ENCODE measurements around the gene TYW1. TPM values are rescaled to one million over a fixed set of nuclear protein-coding genes. Genes with fewer than 3 reads are reported as not detected.
A peak's percentile ranks its signal among the peaks of the same experiment; 100 is the strongest.
"Not testable (repeated sequence)": the region's sequence is repeated elsewhere in the genome, so short reads cannot be mapped to it uniquely, and the experiment has no call there.

The TYW1 gene
- total and polyA plus RNA-seq, 2 of the 4 experiments (the other 2 are of a cell fraction) = 10.7 to 23.7 TPM

- WGBS, 2 experiments (ENCODE audit: extremely low coverage in 2 of 2, insufficient read length in 1 of 2) = no CpG with 5 or more reads among the region's 5 CpGs
- H3K4me3 ChIP-seq (ENCODE audit: insufficient read depth, low read depth, low read length); DNase-seq; H2AFZ ChIP-seq (replicated peaks; ENCODE audit: low read length, poor library complexity); H3K9me3 ChIP-seq (ENCODE audit: control insufficient read depth, insufficient read depth, low read length); H3K4me2 ChIP-seq (ENCODE audit: low read depth, low read length); H4K20me1 ChIP-seq (ENCODE audit: insufficient read depth, low read length); H2AK5ac ChIP-seq (ENCODE audit: low read depth, low read length); ATAC-seq (ENCODE audit: low read depth); H3K9me1 ChIP-seq (ENCODE audit: insufficient read depth, low read length); H3K27me3 ChIP-seq (ENCODE audit: control insufficient read depth, insufficient read depth, low read length); H2AK9ac ChIP-seq (replicated peaks; ENCODE audit: low read depth, low read length, poor library complexity); H2BK15ac ChIP-seq (ENCODE audit: low read depth, low read length); dilution Hi-C loops (cut with HindIII; ENCODE audit: low sequenced_read_pairs, unreplicated experiment); H3K9ac ChIP-seq (ENCODE audit: low read depth, low read length); CTCF ChIA-PET; H4K5ac ChIP-seq (ENCODE audit: low read depth, low read length); H4K91ac ChIP-seq (ENCODE audit: insufficient read depth, low read depth, low read length); H3K56ac ChIP-seq (ENCODE audit: extremely low read depth, insufficient read depth, low read length); BruUV-seq (replicated peaks); H3K14ac ChIP-seq (replicated peaks; ENCODE audit: low read depth, low read length); POLR2A ChIA-PET (ENCODE audit: unreplicated experiment); H3K79me1 ChIP-seq (ENCODE audit: low read depth in 1 of 2, low read length in 2 of 2); H3K36me3 ChIP-seq (ENCODE audit: control insufficient read depth, insufficient read depth, low read length); H3K4me1 ChIP-seq (ENCODE audit: control insufficient read depth, insufficient read depth, low read length); H3K23ac ChIP-seq (ENCODE audit: low read depth, low read length): not testable (repeated sequence)
- intact Hi-C loops (cut with micrococcal nuclease) (loop anchor here (10.0 kb wide), 1 partner anchor 54 kb away; the partner anchor contains the start of gene TMEM248), in situ Hi-C loops (cut with MboI; ENCODE audit: low sequenced_read_pairs) (loop anchor here (25.0 kb wide), 1 partner anchor 416 kb away; no protein-coding TSS in a partner anchor)
- peak overlapping the region in 1 of 2 experiments; percentile 60; a peak in 2 of 4 replicates for H4K8ac ChIP-seq (ENCODE audit: low read depth in 2 of 2, low read length in 2 of 2)
- H2BK5ac ChIP-seq (ENCODE audit: low read depth, low read length, poor library complexity, severe bottlenecking) = peak overlapping the region; percentile 84
- peak overlapping the region; percentile 80; the same call in 1 of the 2 replicates for H3K27ac ChIP-seq (ENCODE audit: insufficient read depth, low read length)
- H3K18ac ChIP-seq (ENCODE audit: low read depth, low read length) = peak overlapping the region; percentile 78
- peak overlapping the region; percentile 81 for H3K4ac ChIP-seq (ENCODE audit: low read depth, low read length)
- H2BK120ac ChIP-seq (ENCODE audit: low read depth, low read length) = peak overlapping the region; percentile 74
- H2BK20ac ChIP-seq (ENCODE audit: low read depth, low read length) = 0 out of 2 replicates have a peak overlapping the region, but pooled peaks have one; percentile 73
These were observed 18.3 kb upstream of the TYW1 start for GRCh38 chr7:66978312-66978711.
